SIG-M5 treated with dmso at 0.1 percent for 504 hours (cell line): ENCODE data around the gene CAMTA1.

Experiments used
- DNase-seq: peaks from one replicate; lab custom pipeline; 2025; ENCODE audit not compliant: unreplicated experiment; lab: John Stamatoyannopoulos, UW

Gene CAMTA1

GRCh38 chr1:7418442-7419080 is 633.3 kb downstream of the CAMTA1 start:
- DNase-seq = no peak

GRCh38 chr1:7420098-7420445 is 634.8 kb downstream of the CAMTA1 start:
- DNase-seq = no peak

DNA sequence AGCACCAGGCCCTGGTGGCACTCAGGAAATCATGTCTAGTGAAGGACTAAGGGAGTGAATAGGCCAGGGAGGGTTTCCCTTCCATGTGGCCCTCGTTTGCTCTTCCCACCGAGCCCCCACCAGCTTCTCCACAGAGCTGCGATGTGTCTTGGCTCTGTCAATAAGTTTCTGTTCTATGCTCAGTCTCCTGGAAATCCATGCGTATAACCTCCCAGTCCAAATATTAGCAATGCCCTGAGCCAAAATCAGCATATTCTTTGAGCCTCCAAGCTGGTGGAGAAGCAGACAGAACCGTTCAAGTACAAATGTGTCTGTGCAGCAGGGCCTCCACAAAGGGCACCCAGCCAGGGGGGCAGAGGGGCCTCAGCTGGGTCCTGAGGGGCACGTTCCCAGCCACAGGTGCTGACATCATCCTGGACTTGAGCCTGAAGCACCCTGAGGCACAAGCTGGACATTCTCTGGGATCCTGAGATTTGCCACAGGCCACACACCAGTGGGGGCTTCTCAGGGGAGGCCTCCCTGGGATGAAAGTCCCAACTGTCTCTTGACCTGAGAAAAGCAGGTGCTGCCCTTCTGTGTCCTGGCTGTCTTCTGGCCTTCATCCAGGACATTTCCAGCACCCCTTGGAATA is 635.3 kb downstream of the CAMTA1 start:
- DNase-seq = no peak

GRCh38 chr1:7421471-7422075 is 636.3 kb downstream of the CAMTA1 start:
- DNase-seq = no peak

GRCh38 chr1:7422081-7422480 is 636.8 kb downstream of the CAMTA1 start:
- DNase-seq = no peak

- no peak for DNase-seq
Observed at GRCh38 chr1:7422561-7422960, 637.3 kb downstream of the CAMTA1 start.

DNA sequence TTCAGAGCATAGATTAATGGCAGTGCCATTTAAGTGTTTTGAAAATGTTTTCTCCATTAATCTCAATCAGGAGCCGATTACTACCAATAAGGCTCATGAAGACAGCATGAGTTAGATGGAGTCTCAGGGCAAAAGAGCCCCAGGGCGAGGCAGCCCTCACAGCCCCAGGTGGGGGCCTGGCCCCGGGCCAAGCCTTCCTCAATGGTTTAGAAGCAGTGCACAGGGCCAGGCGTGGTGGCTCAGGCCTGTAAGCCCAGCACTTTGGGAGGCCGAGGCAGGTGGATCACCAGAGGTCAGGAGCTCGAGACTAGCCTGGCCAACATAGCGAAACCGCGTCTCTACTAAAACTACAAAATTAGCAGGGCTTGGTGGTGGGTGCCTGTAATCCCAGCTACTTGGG is 637.7 kb downstream of the CAMTA1 start:
- DNase-seq = no peak

GRCh38 chr1:7424352-7424890 is 639.2 kb downstream of the CAMTA1 start:
- no peak for DNase-seq

- no peak for DNase-seq
Observed at GRCh38 chr1:7425229-7425628, 640.0 kb downstream of the CAMTA1 start.

DNA sequence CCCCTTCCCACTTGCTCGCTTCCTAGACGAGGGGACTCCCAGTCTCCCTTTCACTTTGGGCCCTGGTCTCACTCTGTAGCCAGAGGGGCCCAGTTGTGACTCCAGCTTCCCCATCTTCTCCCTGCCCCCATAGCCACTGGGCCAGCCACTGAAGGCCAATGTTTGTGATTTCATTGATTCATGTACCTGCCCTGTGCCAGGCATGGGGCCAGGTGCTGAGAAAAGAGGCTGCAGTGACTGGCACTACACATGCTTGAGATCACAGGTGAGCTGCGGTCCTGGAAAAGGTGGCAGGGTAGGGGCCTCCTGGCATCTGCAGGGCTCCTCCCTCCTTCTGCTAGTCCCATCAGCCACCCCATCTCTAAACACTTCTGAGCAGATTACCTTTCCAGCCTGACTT is 640.5 kb downstream of the CAMTA1 start:
- DNase-seq = no peak

- DNase-seq = no peak
Observed at GRCh38 chr1:7426780-7427604, 641.7 kb downstream of the CAMTA1 start.

GRCh38 chr1:7427605-7428300 is 642.5 kb downstream of the CAMTA1 start:
- DNase-seq = no peak

- DNase-seq = no peak
Observed at GRCh38 chr1:7429290-7429689, 644.0 kb downstream of the CAMTA1 start.

DNA sequence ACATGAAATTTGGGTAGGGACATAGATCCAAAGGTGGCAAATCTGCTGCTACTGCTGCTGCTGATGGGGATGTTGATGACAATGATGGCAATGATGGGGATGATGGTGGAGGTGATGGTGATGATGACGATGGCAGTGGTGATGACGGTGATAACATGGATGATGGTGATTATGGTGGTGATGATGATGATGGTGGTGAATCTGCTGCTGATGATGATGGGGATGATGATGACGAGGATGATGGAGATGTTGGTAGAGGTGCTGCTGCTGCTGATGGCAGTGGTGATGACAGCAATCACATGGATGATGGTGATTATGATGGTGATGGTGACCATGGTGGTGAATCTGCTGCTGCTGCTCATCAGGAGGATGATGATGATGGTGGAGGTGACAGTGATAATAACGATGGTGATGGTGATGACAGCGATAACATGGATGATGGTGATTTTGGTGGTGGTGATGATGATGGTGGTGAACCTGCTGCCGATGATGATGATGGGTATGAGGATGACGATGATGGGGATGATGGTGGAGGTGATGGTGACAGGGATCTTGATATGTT is 644.9 kb downstream of the CAMTA1 start:
- no peak for DNase-seq

DNA sequence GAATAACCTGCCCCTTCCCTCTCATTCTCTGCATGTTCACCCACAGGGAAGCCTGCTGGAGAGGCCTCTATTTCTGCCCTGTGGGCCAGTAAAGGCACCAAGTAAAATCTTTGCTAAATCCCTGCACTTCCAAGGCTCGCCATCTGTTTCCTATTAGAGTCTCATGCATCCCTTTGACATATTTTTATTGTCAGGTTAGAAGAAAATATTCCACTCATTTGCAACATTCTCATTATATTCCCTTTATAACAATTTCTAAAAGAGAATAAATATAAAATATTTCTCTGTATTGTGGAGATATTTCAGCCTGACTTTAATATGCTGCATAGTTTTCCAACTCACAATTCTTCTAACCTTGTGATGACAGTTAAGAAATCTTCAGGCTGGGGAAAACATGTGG is 645.4 kb downstream of the CAMTA1 start:
- DNase-seq = no peak

- DNase-seq = no peak
Observed at GRCh38 chr1:7432102-7432899, 647.0 kb downstream of the CAMTA1 start.

DNA sequence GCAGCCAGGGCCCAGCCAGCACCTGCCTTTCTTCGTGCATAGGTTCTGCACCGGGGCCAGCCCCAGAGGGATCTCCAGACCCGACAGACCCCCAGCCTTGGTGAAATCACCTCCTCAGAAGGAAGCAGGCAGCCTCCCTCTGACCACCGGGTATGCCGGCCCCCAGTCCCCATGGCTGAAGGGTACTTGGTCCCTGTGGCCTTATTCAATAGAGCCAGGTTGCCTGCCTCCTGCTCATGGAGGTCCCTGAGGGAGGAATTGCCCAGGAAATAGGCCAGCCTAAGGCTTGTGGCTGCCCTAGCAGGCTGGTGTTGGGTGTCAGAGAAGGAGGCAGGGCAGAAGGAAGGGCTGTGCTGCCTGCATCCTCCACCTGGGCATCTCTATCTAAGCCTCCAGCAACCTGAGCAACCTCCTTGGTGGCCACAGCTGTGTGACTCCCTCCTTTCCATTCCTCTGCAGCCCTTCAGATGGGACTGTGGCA is 647.7 kb downstream of the CAMTA1 start:
- no peak for DNase-seq

- no peak for DNase-seq
Observed at GRCh38 chr1:7434566-7434965, 649.3 kb downstream of the CAMTA1 start.

DNA sequence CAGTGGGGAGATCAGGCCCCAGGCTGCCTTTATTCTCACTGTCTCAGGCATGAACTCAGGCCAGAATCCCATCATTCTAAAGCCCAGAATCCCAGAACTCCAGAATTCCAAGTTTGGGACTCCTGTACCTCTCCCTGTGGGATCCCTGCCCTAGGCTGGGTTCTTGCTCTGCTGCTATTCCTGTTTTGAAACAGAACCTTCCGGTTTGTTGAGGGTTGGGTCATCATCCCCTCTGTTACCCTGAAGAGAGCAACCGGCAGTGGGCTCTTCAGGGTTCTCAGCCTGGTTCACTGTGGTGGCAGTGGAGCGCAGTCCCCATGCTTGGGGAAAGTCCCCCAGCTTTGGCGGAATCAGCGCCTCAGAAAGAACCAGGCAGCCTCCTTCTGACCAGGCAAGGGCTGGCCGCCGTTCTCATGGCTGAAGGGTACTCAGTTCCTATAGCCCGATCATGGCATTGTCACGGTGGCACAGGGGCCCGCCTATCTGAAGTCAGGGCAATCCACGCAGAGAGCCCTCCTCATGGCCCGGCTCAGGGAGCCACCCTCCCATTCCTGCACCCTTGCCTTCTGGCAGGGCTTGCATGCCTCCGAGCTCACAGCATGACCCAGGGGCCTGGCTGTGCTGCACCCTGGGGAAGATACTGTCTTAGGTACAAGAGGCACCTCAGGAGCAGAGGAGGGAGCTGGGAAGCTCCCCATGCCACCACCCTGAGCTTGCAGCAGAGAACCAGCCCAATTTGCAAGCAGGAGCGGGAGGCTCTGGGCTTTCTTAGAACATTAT is 650.2 kb downstream of the CAMTA1 start:
- no peak for DNase-seq
